PFSK-1 (cell line): ENCODE results near the gene HINFP.

Source experiments
- FOXP2 ChIP-seq: optimal IDR thresholded peaks from 2 replicates; pipeline ENCODE3; 2011; ENCODE audit warnings: borderline replicate concordance, control low read depth, inconsistent platforms; ENCODE audit not compliant: insufficient read depth; ENCODE audit errors: extremely low read length, extremely low read depth
- POLR2AphosphoS5 ChIP-seq: IDR thresholded peaks from 2 replicates; pipeline ENCODE4 v1.6.1; 2012; ENCODE audit warnings: low read depth, mild to moderate bottlenecking, control low read depth, low read length, moderate library complexity
- SIN3A ChIP-seq: IDR thresholded peaks from 2 replicates; pipeline ENCODE4 v1.6.1; 2012; ENCODE audit warnings: mild to moderate bottlenecking, low read length, moderate library complexity, borderline replicate concordance; ENCODE audit not compliant: insufficient read depth
- TAF1 ChIP-seq: IDR thresholded peaks from 2 replicates; pipeline ENCODE4 v1.6.1; 2012; ENCODE audit warnings: low read length, control low read depth, borderline replicate concordance; ENCODE audit not compliant: insufficient read depth
- TF ChIP-seq, protein P1 (sequence below), 2 experiments: IDR thresholded peaks; 2 replicates each; pipeline versions ENCODE4 v1.6.1 to v1.8.0; 2011 to 2012; ENCODE audit warnings: low read depth in 2 of 2, low read length in 2 of 2, control low read depth in 1 of 2, inconsistent platforms in 1 of 2, mild to moderate bottlenecking in 1 of 2, moderate library complexity in 1 of 2; ENCODE audit not compliant: insufficient read depth in 1 of 2

The HINFP gene

DNA sequence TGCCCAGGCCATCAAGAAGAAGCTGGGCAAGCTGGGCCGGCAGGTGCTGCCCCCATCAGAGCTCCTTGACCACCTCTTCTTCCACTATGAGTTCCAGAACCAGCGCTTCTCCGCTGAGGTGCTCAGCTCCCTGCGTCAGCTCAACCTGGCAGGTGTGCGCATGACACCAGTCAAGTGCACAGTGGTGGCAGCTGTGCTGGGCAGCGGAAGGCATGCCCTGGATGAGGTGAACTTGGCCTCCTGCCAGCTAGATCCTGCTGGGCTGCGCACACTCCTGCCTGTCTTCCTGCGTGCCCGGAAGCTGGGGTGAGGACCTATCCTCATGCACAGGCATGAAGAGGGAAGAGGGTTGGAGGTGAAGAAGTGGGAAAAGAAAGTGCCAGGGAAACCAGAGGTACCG lies 58.6 kb downstream of the HINFP start:
- no peak for TF ChIP-seq TAF1
- TF ChIP-seq POLR2AphosphoS5 = no peak
- TF ChIP-seq, protein P1, sequence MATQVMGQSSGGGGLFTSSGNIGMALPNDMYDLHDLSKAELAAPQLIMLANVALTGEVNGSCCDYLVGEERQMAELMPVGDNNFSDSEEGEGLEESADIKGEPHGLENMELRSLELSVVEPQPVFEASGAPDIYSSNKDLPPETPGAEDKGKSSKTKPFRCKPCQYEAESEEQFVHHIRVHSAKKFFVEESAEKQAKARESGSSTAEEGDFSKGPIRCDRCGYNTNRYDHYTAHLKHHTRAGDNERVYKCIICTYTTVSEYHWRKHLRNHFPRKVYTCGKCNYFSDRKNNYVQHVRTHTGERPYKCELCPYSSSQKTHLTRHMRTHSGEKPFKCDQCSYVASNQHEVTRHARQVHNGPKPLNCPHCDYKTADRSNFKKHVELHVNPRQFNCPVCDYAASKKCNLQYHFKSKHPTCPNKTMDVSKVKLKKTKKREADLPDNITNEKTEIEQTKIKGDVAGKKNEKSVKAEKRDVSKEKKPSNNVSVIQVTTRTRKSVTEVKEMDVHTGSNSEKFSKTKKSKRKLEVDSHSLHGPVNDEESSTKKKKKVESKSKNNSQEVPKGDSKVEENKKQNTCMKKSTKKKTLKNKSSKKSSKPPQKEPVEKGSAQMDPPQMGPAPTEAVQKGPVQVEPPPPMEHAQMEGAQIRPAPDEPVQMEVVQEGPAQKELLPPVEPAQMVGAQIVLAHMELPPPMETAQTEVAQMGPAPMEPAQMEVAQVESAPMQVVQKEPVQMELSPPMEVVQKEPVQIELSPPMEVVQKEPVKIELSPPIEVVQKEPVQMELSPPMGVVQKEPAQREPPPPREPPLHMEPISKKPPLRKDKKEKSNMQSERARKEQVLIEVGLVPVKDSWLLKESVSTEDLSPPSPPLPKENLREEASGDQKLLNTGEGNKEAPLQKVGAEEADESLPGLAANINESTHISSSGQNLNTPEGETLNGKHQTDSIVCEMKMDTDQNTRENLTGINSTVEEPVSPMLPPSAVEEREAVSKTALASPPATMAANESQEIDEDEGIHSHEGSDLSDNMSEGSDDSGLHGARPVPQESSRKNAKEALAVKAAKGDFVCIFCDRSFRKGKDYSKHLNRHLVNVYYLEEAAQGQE (IDR thresholded peaks at IDR 0.05; ENCODE audit: insufficient read depth in 1 of 2, low read depth in 2 of 2, low read length in 2 of 2) = no peak
- no peak for TF ChIP-seq SIN3A
- TF ChIP-seq FOXP2 = no peak

DNA sequence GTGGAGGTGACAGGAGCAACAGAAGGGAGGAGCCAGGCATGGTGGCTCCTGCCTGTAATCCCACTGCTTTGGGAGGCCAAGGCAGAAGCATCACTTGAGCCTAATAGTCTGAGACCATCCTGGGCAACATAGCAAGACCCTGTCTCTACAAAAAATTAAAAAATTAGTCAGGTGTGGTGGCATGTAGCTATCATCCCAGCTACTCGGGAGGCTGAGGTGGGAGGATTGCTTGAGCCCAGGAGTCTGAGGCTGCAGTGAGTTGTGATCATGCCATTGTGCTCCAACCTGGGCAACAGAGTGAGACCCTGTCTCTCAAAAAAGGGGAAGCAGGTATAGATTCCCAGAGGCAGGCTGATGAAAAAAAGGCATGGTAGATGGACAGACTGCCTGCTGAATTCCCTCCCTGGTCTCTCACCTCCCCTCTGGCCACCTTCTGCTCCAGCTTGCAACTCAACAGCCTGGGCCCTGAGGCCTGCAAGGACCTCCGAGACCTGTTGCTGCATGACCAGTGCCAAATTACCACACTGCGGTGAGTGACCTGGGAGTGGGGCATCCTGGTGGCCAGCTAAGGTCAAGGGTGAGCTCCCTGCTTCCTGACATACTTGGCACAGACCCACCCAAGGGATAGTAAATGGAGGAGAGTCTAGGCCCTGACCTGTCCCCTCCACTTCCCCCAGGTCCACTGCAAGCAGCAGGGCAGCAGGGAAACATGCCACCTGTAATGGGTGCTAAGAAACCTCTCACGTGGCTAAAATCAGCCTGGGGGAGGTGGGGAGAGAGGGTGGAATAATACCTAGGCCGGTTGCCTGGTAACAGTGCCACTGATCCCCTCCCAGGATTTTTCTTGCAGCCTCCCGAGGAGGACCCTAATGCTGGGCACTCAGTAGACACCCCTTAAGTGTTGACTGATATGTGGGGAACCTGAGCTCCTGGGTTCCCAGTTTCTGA lies 59.6 kb downstream of the HINFP start:
- TF ChIP-seq POLR2AphosphoS5 = no peak
- TF ChIP-seq FOXP2 = no peak
- no peak for TF ChIP-seq SIN3A
- TF ChIP-seq TAF1 = no peak
- TF ChIP-seq, protein P1 (IDR thresholded peaks at IDR 0.05; ENCODE audit: insufficient read depth in 1 of 2, low read depth in 2 of 2, low read length in 2 of 2) = no peak

DNA sequence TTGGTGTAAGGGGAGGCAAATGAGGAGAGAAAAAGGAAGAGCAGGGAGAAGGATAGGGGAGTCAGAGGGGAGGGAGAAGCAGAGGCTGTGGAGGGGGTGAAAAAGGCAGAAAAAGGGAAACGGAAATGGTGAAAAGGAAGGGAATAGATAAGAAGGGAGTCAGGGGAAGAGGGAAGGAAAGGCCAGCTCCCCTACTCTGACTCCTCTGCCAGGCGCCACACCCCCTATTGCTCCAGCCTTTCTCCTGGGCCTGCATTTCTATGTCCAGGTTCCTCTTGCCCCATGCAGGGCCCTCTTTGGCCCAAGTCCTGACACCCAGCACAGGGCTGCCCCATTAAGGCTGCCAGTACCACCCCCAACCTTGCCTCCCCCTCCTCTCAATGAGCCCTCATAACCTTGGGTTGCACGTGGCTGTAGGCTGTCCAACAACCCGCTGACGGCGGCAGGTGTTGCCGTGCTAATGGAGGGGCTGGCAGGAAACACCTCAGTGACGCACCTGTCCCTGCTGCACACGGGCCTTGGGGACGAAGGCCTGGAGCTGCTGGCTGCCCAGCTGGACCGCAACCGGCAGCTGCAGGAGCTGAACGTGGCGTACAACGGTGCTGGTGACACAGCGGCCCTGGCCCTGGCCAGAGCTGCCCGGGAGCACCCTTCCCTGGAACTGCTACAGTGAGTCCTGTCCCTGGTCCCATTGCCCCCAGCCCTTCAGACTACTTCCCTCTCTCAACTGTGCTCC lies 60.5 kb downstream of the HINFP start:
- no peak for TF ChIP-seq FOXP2
